Fibroblast of villous mesenchyme (primary cell): ENCODE data around the gene PM20D1. TPM values are rescaled to one million over a fixed set of nuclear protein-coding genes. Genes with fewer than 3 reads are reported as not detected.

Experiments used
- DNase-seq: peaks from one replicate; pipeline ENCODE4 v3.0.0-alpha.2; 2010; ENCODE audit warnings: low read depth
- H3K4me3 ChIP-seq: 2 replicates; pipeline ENCODE4 v1.5.1; 2011; ENCODE audit warnings: low read depth, mild to moderate bottlenecking, low read length
- CTCF ChIP-seq: IDR thresholded peaks from 2 replicates; pipeline ENCODE4 v1.5.1; 2012; ENCODE audit warnings: low read depth, mild to moderate bottlenecking, low read length; ENCODE audit not compliant: insufficient read depth
- total RNA-seq: library from RNA; depleted of rRNA; stranded (reverse); fragments of >200 nt; gene quantifications from 2 replicates; pipeline ENCODE4 v1.2.3, GENCODE V29; 2012

PM20D1 gene
- total RNA-seq, 1 donor = not detected

DNA sequence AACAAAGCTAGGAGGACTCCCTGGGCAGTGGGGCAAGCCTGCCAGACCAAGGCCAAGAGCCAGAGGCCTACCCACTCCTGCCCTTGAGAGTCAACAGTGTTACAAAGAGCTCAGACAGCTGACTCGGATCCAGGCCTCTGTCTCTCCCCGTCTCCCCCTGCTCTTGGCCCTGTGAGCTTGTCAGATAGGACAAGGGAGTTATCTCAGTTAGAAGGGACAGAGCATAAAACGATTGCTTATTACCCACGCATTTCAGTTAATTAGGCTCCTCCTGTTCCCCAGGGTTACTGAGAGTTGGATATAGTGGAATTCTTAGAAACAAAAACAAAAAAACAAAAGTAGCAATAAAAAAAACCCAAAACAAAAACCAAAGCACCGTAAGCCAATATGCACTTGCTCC lies 38.3 kb downstream of the PM20D1 start:
- peak overlapping the region; percentile 81 for H3K4me3 ChIP-seq
- peak; percentile 13 for DNase-seq
- no peak for TF ChIP-seq CTCF

- DNase-seq = no peak
- peak; percentile 17 for TF ChIP-seq CTCF
- no peak overlapping the region for H3K4me3 ChIP-seq
Measured at GRCh38 chr1:205810448-205811157, 39.3 kb downstream of the PM20D1 start.

GRCh38 chr1:205809942-205810345 lies 40.0 kb downstream of the PM20D1 start:
- DNase-seq = no peak
- no peak overlapping the region for H3K4me3 ChIP-seq
- no peak for TF ChIP-seq CTCF

- no peak overlapping the region for H3K4me3 ChIP-seq
- no peak for DNase-seq
- TF ChIP-seq CTCF = no peak
Measured at GRCh38 chr1:205809469-205809868, 40.5 kb downstream of the PM20D1 start.

DNA sequence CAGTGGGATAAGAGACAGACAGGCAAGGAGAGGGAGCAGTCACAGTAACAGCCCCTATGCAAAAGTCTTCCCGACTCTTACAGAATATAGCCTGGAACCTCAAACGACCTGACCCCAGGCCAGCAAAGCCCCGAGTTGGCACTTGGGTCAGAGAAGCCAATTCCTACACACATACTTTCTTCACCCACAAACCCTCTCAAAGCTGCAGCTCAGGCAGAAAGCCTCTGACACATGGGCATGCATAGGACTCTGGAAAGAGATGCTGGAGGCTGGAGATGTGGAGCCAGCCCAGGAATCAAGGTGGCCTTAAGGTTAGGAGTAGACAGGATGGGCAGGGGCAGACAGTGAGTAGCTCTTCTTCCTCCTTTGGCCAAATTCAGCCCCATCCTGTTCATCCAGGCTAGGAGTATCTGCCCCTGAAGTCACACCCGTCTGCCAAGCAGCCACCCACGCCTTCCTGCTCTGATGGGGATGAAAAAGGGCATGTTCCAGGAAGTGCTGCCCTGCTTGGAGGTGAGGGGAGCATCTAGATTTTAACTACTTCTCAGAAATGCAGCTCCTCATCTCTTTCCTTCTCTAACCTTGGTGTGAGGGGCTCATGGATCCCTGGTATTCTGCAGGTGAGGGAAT lies 44.7 kb downstream of the PM20D1 start:
- DNase-seq = no peak

DNA sequence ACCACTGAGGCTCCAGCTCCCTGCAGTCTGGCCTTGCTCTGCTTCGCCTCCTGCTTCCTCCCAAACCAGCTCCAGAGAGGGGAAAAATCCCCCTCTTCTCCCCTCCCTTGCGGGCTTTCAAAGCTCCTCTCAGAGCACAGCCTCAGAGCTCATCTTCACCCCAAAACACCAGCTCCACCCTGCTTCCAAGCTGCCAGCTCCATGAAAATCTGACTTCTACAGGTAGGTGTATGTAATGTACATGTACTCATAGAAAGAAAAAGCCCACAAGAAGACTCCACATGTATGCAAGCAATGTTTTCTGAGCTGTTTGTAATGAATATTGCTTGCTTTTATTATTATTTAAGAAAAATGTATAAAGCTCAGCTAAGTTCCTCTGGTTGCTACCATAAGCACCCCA lies 45.3 kb downstream of the PM20D1 start:
- no peak for TF ChIP-seq CTCF
- DNase-seq = no peak

More for the DNA sequence above, 44.7 kb downstream of the PM20D1 start:
- no peak overlapping the region for H3K4me3 ChIP-seq
- no peak for TF ChIP-seq CTCF

GRCh38 chr1:205803986-205804385 lies 45.9 kb downstream of the PM20D1 start:
- H3K4me3 ChIP-seq = no peak overlapping the region
- DNase-seq = no peak
- TF ChIP-seq CTCF = no peak

More for the DNA sequence above, 45.3 kb downstream of the PM20D1 start:
- H3K4me3 ChIP-seq = no peak overlapping the region
